CD4-positive, alpha-beta T cell treated with Interleukin-10 for 1 hour (primary cell): ENCODE measurements around the gene SPAG16.

Experiments used
- DNase-seq: peaks from one replicate; pipeline ENCODE4 v3.0.0-alpha.2; 2020

Gene SPAG16

DNA sequence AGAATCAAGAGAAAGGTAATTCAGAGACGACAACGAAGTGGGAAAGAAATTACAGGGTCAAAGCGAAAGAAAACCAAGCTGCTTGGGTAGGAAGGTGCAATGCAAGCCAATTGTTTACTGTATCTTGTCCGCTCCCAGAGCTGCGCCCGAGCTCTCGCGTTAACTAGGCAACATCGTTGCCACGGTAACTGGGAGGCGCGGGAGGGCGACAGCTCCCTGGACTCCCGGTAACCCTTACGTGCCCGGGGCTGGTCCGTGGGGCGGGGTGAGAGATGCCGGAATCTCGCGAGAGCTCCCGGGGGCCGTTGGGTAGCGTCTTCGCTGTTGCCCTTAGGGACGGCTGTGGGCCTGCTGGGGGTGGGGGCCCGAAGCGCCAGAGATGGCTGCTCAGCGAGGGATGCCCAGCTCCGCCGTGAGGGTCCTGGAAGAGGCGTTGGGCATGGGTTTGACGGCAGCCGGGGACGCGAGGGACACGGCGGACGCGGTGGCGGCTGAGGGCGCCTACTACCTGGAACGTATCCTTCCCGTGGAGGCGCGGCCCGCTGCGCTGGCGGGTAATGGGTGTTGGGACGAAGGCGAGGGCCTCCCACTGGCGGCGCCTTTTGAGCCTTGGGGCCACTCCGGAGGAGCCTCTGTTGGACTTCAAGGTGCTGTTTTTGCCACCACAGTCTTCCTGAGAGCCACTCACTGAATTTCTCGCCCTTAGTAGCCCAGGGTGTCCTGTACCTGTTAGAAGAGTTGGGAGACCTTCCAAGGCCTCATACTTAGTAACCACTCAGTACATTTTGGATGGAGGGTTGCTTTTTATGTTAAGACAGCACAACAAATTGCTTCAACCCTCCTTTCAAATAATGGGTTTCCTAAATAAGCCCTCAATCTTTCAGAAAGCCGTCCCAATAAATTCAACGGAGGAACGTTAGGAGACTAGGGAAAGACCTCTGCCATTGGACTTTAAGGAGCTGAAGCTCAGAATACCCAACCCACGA, at the start of gene SPAG16:
SPAG16 (plus strand) TSS at position 360 of the 986 bp plus-strand sequence.
- DNase-seq = peak; percentile 96

DNA sequence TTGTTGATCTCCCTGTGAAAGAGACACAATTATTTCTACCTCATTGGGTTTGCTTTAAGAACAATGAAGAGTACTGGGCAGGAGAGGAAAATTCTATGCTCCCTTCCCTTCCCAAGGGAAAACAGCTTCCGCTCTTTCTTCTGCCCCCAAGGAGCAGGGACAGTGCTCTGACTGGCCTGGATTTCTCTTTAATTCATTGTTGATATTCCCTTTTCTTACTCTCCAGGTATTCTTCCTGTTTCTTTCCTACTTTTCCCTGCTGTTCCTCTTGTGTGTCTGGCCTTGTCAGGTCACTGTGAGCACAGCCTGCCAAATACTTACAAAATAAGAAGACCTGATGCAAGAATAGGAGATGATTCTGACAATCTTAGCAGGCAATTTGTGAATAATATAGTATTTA, 49.6 kb upstream of the SPAG16 start:
- DNase-seq = no peak

- no peak for DNase-seq
Observed at GRCh38 chr2:213235741-213236140, 48.5 kb upstream of the SPAG16 start.

DNA sequence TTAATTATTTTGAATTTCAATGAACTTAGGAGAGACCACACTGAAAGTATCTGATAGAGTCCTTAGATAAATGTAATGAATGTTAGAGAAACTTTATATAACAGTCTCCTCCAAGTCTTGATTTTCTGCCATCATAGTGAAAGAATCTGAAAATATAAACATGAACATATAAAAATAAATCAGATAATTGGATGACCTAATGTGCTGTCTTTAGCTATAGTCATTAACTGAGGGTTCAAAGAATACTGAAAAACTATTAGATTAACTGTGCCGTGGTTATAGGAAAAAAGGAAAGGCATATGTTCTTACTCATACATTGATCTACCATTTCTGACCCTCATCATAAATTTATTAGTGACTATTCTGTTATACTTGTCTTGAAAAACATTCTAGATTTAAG, 47.0 kb upstream of the SPAG16 start:
- DNase-seq = no peak

GRCh38 chr2:213237787-213238186, 46.5 kb upstream of the SPAG16 start:
- DNase-seq = no peak

GRCh38 chr2:213238753-213239495, 45.3 kb upstream of the SPAG16 start:
- DNase-seq = no peak

DNA sequence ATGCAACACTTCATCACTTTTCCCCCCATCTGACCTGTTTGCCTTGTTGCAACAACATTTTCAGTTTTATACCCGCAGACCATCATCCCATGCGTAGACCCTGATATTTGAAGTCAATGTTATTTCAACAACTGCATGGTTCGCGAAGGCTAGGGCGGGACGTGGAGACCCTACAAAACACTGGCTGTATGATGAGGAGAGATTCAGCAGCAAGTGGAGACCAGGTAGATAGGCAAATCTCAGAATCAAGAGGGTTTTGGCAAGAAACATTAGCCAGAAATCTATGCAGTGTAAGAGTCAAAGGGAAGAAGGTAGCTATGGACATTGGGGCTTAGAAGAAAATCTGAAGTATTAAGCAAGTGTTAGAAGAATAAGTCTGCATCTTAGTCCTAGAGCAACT, 42.4 kb upstream of the SPAG16 start:
- DNase-seq = no peak

GRCh38 chr2:213242653-213243052, 41.6 kb upstream of the SPAG16 start:
- no peak for DNase-seq

GRCh38 chr2:213243189-213244044, 40.8 kb upstream of the SPAG16 start:
- no peak for DNase-seq

DNA sequence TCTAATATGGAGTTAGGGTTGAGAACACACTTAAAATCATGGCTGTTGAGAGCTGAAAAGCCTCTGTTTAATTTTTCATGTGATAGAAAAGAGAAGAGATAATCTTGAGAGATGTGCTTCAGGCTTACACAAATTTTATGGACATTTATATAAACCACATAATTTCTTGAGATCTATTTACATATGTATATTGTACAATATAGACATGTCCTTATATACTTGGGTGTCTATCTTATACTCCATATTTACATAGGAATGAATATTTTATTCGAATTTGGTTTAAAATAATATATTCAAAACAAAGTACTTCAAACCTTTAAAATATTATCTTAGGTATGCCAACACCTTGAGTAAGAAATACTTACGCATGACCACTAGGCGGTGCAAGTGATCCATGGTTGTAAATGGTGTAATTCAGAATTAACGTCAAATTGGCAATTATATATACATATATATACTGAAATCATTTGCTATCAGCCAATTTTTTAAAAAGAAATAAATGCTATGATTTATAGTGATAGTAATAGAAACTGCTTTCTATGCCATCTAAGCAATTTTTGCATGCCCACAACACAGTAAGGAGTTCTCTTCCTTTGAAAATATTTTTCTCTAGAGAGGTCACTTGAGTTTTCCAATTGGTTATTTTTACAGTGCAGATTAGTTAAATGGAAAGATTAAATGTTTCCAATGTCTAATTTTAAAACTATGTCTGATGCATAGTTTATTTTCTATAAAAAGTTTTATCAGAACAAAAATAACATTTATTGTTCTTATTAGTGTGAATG, 37.6 kb upstream of the SPAG16 start:
- peak; percentile 60 for DNase-seq

DNA sequence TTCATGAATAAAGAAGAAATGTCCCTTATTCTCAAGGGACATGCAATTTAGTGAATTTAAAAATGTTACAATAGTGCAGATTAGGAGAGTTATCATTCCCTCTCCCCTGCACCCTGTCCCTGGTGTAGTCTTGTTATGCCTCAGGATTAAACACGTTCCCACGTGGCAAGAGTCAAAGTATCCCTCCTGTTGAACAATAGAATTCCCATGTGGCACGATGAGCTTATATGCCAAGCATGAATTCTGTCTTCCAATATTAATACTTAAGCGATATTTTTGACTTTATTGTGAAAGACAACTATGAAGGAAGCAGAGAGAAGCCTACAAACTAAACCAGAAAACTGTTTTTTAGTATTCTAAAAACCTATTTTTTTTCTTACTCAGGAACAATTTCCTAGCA, 36.7 kb upstream of the SPAG16 start:
- no peak for DNase-seq

- DNase-seq = no peak
Observed at GRCh38 chr2:213248637-213249036, 35.6 kb upstream of the SPAG16 start.

DNA sequence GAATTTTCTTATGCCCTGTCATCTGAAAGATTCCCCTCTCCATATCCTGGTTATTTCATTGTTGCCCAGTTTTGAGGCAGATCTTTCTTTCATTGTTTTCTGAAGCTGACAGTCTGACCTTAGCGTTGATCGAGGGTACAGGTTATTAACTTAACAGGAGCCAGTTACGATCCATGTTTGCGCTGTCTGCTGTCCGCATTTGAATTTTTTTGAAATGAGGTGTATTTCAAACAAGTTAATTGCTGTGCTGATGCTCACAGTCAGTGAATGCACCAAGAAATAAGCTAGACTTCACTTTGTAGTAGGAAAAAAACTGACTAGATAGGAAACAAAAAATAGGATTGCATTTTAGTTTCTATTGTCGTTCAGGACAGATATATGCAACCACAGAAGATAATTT, 34.8 kb upstream of the SPAG16 start:
- DNase-seq = no peak

- peak; percentile 58 for DNase-seq
Observed at GRCh38 chr2:213251618-213252017, 32.6 kb upstream of the SPAG16 start.

DNA sequence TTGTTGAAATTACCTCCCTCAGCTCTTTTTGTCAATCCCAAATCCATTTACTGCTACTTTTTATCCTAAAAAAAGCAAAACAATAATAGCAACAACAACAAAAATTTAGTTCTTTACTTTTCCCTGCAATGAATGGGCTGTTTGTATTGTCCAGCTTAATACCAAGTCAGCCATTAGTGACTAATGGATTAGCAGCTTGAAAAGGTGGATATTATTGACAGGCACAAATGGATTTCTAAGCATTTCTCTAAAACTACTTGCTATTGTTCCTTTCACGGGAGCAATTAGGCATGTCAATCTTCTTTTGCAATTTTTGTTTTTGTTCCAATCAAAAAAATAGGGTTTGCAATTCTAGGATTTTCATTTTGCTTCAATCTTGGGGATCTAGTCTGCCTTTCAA, 32.1 kb upstream of the SPAG16 start:
- DNase-seq = no peak

DNA sequence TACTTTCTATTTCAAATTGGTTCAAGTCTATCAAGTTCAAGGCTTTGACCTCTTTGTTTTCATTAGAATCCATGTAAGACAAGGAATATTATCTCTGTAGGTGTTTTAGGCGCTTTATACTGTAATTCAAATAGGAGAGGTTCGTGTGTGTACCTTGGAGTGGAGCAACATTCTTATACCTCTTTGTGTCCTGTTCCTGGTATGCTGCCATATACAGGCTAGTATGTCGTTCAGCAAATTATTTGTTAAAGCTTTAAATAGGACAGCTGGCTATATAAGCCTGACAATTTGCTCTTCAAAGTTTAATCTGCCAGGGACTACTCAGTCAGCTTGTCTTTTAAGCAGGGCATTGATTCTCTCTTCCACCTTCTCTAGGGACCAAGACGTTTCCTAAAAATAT, 31.1 kb upstream of the SPAG16 start:
- no peak for DNase-seq

DNA sequence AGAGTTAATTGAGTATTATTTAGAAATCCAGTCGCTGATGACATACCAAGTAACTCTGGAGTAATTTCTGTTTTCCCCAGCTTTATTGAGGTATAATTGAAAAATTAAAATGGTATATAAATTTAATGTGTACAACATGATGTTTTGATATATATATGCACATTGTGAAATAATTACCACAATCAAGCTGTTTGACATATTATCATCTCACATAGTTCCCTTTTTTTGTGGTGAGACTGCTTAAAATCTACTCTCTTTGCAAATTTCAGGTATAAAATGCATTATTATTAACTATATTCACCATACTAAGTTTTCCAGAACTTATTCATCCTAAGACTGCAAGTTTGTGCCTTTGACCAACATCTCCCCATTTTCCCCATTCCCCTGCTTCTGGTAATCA, 25.0 kb upstream of the SPAG16 start:
- DNase-seq = no peak

- no peak for DNase-seq
Observed at GRCh38 chr2:213261237-213261636, 23.0 kb upstream of the SPAG16 start.

DNA sequence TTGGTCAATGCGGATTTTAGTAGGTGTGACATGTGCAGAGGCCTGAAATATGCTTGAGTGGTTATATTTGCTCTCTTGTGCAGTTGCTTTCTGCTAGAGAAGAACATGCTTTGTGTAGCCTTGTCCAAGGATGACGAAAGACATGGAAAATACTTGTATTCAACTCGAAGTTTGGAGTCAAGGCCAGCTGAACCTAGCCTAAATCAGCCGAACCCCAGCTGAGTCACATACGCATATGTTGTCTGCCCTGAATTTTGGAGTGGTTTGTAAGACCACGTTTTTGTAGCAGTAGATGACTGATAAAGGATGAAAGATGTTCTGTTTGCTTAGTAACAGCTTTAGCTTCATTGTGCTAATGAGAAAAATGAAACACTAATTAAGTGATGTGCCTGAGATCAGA, 22.5 kb upstream of the SPAG16 start:
- no peak for DNase-seq

GRCh38 chr2:213265679-213266078, 18.6 kb upstream of the SPAG16 start:
- DNase-seq = no peak

GRCh38 chr2:213266421-213266820, 17.8 kb upstream of the SPAG16 start:
- no peak for DNase-seq

GRCh38 chr2:213271947-213272346, 12.3 kb upstream of the SPAG16 start:
- no peak for DNase-seq
